Femur (tissue), 1 donor: ENCODE measurements around the gene GPRC5A.
A peak's percentile ranks its signal among the peaks of the same experiment; 100 is the strongest.

Experiments used
- DNase-seq: peaks from one replicate; pipeline ENCODE4 v3.0.0-alpha.2; 2017

Gene GPRC5A

DNA sequence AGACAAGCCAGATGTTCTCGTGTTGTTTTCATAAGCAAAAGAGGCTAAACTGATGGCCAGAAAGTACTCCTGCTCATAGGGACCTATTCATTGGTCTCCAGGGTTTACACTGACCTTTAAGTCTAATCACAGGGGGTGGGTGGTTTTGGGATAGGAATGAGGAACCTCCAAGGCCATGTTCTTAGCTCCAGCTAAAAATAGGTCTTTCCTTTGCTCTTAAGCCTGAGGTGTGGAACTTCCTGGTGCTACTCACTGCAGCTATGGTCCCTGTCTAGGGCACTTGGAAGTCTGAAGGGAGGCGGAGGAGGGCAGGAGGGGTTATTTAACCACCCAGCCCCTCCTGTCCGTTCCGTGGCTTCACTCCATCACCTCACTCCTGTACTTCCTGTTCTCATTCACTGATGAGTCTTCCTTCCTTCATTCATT is 18.6 kb downstream of the GPRC5A start:
- no peak for DNase-seq

DNA sequence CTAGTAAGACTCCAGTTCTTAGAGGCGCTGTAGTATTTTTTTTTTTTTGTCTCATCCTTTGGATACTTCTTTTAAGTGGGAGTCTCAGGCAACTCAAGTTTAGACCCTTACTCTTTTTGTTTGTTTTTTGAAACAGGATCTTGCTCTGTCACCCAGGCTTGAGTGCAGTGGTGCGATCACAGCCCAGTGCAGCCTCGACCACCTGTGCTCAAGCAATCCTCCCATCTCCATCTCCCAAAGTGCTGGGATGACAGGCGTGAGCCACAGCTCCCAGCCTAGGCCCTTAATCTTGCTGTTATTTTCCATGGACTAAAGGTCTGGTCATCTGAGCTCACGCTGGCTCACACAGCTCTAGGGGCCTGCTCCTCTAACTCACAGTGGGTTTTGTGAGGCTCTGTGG is 21.3 kb downstream of the GPRC5A start:
- no peak for DNase-seq

DNA sequence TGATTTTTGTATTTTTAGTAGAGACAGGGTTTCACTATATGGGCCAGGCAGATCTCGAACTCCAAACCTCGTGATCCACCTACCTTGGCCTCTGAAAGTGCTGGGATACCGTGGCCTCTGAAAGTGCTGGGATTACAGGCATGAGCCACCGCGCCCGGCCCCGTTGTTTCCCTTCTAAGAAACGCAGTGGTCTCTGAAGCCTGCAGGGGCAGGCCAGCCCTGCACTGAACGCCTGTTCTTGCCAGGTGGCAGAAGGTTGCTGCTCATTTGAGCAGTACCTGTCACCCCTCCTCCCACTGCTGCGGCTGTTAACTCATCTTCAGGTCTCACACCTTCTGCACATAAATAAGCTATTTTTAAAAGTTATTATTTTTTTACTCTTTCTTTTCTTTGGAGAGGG is 24.3 kb downstream of the GPRC5A start:
- no peak for DNase-seq

DNA sequence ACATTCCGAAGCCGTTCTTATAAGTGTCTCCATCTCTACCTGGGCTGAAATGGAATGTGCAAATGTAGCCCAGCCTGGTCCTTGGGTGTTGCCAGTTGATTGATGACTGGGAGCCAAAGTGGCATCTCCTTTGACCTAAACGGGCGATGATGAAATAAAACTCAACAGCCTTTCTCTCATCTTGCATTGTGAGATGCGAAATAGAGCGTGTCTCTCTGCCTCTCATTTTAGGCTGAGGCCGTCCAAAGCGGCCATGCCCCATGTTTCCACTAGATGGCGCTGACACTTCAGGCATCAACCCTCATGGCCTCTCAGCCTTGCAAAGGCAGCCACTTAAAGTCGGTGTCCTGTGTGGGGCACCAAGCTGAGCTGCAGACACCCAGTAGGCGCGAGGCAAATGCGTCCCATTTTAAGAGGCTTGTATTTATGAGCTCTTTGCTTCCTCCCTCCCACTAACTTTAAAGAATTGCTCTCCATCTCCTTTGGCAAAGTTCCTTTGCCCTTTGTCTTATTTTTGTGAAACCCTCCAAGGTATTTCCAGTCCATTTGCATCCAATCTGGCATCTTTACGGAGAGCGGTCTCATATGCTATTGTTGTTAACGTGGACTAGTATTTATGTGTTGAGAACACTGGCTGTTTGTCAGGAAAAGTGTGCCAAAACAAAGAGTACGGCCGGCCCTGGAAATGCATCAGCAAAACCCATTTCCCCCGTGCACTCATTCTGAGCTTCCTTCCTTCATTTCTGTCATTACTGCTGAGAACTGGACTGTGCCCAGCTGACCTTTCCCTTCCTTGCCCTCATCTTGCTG is 25.0 kb downstream of the GPRC5A start:
- DNase-seq, result peak; percentile 93

DNA sequence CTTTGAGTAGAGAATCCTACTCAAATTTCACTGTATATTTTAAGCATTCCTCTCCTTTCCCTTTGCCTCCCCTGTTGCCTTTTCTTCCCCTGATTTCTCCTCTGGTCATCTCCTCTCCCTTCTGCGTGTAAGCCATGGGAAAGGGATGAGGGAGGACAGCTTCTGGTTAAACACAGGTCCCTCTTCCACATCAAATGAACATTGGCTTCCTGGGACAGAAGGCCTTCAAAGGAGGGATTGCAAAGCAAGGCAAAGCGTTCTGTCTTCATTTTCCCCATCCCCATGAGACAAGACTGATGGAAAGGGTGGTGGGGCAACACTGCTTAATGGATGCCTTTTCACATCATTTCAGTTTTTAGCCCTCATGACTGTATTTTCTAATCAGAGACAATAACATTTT is 26.2 kb downstream of the GPRC5A start:
- DNase-seq, result no peak

DNA sequence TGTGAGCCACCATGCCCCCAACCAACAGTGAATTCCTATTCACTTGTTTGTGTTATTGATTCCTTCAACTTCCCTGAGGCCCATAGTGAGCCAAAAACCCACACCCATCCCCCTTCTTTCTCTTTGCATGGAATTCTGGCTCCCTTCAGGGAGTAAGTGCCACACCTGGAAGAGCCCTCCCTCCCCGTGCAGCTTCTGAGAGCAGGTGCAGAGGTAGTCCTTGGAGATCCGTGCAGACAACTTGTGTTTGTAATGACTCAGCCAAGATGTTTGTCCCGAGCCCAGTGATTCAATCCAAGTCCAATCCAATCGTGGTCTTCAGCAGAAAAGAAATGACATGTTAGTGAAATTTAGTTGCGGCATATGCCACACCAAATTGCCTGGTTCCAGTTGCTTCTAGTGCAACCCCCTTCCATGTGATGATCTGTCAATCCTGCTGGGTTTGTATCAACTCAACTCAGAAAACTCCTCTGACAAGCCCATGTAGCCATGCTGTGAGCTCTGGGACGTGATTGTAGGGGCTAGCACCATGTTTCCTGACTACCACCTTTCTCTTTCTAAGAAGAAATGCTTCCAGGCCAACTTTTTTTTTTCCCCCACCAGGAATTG is 27.5 kb downstream of the GPRC5A start:
- DNase-seq, result no peak

DNA sequence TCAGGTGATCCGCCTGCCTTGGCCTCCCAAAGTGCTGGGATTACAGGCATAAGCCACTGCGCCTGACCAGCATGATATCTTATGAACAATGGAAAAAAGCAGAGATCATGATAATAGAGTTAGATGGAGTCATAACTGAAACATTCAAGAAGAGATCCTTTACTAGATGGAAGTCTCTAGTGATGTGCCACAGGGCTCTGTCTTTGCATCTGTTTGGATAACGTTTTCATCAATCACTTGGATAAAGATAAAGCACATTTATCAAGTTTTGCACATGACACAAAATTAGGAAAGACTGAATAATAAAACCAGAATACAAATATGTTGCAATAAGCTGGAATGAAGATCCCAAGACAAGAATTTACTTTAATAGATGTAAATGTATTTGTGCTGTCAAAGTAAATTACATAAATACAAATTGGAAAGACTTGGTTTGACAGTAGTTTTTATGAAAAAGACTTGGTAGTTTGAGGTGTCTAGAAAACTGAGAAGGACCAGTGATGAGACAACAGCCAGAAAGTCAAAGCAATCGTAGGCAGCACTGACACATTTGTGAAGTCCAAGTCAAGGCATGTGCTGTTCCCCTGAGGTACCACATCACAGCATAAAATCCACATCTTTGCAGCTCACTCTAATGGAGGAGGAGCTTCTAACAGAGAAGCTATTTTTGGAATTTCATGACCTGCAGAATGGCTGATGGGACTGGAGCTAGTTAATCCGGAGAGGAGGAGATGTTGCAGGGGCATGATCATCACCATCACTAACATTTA is 28.5 kb downstream of the GPRC5A start:
- DNase-seq, result no peak

DNA sequence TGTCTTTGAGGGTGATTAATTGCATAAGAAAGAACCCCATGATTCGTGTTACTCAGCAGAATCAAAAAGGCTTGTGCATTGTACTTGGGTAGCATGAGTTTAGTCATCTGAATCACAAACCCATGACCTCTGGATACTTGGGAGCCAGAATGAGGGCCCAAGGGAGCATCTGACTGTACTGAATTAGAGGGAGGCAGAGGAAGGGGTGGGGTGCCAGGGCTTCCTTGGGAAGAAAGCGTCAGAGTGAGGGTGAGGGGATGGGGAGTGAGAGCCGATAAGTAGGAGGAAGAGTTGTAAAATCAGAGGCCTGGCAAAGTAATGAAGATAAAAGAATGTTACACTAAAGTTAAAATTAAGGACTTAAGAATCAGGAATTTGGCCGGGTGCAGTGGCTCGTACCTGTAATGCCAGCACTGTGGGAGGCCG is 30.8 kb downstream of the GPRC5A start:
- DNase-seq, result no peak

DNA sequence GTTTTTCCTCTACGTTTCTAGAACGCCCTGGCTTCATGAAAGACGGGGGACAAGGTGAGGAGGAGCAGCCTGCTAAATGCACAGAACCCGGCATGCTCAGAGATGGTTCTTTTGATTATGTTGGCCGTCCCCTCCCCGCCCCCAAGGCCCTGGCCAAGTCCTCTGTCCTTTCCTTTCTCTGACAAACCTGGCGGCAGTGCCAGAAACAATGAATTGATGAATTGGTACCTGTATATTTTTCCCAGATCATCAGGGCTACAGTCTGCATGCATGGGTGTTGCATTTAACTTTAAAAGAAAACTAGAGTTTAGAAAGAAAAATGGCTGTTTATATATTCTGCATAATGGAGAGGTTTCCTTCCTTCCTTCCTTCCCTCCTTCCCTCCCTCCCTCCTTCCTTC is 31.6 kb downstream of the GPRC5A start:
- DNase-seq, result no peak

DNA sequence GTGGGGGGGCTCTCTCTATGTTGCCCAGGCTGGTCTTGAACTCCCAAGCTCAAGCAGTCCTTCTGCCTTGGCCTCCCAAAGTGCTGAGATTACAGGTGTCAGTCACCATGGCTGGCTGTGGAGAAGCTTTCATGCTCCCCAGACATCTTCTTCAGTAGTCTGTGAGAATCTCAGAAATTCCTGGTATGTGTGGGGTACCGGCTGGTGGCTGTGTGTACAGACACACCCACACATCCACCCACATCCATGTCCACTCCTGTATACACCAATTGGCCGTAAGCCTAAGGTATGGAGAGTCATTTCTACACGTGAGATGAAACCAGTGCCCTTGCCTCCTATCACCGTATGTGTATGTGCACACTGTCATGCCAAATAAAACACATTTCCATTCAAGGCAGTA is 32.8 kb downstream of the GPRC5A start:
- no peak for DNase-seq

DNA sequence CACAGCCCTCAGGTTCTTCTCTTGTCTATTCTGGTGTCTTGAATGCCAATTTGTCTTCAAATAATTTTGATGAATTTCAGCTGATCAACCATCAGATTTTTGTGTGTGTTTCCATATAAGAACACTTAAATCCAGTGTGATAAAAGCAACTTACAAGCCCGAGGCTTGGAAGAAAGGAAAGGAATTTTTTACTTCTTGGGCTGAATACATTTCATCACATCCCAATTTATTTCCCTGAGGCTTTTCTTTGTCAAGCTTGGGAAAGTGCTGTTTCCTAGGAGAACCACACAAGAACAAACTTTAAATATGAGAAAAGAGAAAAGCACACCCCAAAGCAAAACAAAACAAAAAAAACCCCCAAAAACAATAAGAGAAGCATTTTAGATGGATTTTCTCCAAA is 34.0 kb downstream of the GPRC5A start:
- DNase-seq, result no peak

DNA sequence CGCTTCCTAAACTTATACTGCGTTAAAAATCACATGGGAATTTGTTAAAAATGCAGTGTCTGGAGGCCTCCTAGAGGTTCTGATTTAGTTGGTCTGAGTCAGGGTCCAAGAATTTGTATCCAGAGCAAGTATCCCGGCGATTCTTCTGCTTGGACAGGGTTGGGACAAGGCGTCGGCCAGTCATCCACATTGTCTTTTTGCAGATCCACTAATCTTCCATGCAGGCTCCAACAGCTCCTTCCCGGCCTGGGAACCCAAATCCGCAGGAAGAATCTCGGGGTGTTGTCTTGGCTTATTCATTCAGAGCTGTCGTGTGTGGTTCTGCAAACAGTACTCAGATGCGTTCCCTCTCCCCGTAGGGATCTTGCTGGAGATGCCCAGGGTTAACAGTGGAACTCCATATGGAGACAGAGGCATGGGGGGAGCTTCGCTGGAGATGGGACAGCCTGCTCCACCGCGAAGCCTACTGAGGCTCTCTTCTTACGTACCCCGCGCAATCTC is 35.3 kb downstream of the GPRC5A start:
- DNase-seq, result no peak

DNA sequence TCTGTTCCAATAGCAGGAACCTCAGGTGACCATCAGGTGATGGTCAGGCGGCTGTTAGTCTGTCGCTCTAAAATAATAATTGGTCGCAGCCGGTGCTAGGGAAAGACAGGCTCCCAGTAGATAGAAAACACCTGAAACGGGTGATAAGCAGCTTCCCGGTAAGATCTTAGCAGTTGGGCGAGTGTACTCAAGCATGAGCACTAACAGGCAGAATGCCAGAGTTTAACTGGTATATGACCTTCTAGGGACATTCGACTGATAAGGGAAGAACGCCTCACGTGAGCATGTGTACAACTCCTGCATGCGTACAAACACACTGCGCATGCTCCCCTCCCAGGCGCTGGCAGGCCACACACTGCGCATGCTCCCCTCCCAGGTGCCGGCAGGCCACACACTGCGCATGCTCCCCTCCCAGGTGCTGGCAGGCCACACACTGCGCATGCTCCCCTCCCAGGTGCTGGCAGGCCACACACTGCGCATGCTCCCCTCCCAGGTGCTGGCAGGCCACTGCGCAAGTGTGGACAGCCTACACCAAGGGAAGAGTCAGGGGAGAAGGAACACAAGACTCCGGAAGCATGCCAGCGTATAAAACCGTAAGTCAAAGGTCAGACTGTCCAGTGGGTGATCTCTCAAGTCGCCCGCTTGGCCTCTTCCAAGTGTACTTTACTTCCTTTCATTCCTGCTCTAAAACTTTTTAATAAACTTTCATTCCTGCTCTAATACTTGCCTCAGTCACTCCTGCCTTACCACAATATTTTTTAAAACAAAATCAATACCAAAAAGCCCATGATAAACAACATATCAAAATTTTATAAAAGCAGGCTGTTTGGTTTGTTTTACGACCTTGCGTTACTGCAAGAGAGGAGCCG is 36.1 kb downstream of the GPRC5A start:
- DNase-seq, result peak; percentile 70

DNA sequence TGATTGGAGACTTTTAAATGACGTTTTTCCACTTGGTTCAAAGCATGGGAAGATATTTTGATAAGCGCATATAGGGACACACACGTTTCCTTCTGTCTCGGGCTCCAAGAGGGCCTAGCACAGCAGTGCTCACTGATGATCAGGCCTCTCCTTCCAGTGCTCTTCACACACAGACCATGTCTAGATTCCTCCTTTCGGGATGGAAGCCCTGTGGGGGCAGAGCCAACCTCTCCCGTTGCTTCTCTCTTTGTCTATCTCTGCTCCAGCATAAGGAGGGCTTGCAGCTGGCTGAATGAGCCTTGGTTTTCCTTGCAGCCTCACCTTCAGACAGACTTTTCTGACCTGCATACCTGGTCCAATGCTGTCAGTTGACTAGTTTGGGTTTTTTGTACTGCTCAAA is 38.3 kb downstream of the GPRC5A start:
- DNase-seq, result no peak

DNA sequence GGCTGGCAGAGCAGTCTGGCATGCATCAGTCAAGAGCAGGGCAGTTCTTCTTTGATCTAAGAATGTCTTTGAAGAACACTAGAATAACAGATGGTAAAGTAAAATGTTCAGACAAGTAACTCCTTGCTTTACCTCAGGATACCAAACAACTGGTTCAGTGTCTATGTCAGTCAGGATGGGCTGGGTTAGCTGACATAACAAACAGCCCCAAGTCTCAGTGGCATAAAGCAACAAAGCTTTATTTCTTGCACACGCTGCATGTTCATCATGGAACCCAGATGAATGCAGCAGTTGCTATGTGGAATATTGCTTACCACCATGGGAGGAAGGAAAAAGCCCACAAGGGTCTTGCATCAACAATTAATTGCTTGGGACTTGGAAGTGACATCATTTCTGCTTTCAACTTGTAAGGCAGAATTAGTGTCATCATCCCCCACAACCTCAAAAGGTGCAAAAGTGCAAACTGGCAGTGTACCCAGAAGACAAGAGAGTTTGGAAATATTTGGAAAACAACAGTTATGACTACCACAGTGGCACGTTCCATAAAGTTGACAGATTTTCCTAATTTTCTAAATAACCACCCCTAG is 39.4 kb downstream of the GPRC5A start:
- no peak for DNase-seq

DNA sequence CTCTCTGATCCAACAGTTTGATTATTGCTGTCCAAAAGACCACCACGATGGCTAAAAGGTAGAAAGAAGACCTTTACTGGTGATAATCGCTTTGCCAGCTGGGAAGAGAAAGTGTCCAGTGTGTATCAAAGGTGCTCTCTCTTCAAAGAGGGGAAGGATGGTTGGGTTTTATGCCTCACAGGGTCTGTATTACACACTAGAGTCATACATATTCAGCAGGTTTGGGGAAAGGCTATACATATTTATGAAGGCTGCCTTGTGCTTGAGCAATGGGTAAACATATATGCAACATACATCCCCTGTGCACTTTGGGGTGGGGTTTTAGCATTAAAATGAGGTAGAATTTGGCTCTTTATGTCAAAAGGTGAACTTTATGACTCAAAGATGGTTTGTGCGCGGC is 42.4 kb downstream of the GPRC5A start:
- no peak for DNase-seq

DNA sequence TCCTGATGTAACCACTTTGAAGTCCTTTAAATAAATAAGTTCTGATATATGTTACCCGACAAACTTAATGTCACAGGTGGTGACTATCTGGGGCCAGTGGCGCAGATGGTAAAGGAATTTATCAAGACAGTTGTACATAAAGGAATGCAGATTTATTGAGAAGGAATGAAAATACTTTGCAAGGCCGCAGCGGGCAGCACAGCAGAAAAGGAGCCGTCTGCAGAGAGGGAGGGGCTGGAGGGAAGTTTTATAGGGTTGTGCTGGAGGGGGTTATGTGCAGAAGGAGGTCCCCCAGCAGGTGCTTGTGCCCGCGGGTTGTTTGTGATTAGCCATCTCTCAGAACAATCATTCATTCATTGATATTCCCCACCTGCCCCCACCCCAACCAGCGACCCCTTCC is 43.2 kb downstream of the GPRC5A start:
- DNase-seq, result no peak

DNA sequence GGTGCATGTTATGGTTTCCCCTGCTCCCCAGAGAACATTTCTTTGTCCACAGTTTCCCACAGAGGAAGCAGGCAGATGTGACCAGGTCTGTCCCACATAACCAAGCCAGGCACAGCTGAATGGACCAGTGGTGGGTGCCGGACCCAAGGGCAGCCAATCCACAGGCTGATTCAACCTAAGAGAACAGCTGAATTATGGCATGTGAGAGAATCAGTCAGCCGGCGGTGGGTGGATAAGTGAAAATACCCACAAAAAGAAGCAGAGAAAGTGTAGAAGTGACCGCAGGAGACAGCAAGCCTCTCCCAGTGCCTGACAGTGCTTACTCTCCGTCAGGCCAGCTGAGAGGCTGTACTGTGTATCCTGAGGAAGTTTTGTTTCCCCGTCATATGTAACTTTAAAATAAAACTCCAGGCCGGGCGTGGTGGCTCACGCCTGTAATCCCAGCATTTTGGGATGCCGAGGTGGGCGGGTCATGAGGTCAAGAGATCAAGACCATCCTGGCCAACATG is 45.7 kb downstream of the GPRC5A start:
- DNase-seq, result no peak

DNA sequence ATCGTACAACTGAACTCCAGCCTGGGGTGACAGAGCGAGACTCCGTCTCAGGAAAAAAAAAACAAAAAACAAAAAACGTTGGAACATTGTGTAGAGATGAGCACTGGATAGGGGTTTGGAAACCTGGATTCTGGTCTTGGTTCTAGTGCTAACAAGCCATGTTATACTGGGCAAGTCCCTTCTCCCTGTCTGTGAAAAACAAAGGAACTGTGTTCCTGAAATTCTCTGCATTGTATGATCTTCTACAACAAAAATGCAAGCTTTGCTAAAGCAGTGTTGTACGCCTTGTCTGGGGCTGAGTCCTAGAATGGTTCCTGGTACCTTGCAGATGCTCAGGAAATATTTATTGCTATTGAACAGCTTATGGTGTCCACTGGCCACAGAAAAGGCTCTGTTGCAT is 47.2 kb downstream of the GPRC5A start:
- no peak for DNase-seq

DNA sequence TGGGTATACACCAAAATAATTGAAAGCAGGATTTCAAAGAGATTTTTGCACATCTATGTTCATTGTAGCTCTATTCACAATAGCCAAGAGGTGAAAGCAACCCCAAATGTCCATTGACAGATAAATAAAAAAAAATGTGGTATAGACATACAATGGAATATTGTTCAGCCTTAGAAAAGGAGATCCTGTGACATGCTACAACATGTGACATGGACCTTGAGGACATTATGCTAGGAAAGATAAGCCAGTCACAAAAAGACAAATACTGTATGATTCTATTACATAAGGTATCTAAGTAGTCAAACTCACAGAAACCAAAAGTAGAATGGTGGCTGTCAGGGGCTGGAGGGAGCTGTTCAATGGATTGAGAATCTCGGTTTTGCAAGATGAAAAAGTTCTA is 48.5 kb downstream of the GPRC5A start:
- DNase-seq, result no peak

DNA sequence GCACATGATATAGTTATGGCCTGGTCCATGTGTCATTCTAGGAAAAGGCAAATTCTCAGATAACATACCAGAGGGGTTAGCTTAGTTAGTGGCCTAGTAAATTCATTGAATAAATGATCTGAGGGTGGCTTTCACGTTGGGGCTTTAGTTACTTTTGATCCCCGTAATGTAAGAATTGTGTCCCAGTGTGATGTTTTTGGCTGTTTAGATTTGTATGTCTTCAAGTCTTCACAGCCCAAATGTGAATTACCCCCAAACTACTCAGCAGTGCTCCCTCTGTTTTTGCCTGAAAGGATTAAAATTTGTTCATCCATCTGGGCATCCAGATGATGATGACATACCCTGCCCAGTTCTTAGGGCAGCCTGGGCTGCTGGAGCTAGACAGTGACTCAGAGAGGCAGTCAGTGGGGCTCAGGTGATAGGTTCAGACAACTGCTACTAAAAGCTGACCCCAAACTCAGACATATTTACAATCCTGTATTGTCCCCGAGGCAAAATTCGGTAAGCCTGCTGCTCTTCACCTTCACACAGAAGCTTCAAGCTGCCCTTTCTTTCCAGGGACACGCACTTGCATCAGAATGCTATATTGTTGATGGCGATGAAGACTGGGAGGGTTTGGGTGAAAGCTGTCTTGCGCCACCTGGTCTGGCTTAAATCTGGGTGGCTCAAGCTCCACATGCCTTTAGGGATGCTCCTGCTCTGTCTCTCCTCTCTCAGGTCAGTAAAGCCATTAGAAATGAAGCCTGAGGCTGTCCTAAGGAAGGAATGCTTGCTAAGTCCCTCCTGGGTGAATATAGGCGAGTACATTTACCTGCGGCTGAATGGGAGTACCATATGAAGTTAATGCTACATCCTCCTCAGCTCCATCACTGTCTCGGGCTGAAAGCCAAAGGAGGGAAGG is 50.3 kb downstream of the GPRC5A start:
- no peak for DNase-seq
